H1 (cell line): Measurements from ENCODE around the gene DKK3. TPM values are rescaled to one million over a fixed set of nuclear protein-coding genes. Genes with fewer than 3 reads are reported as not detected.

Experiments used
- ASH2L ChIP-seq: fragments of 200-600, 300-600 bp; sonication (generic); IDR thresholded peaks from one replicate; pipeline ENCODE4 v1.7.1; 2017; ENCODE audit warnings: low read length
- BCL11A ChIP-seq, 2 experiments: IDR thresholded peaks; one replicate each; pipeline ENCODE4 v1.6.1; 2011; ENCODE audit warnings: low read depth in 2 of 2, low read length in 2 of 2, mild to moderate bottlenecking in 2 of 2
- CHD2 ChIP-seq: IDR thresholded peaks from 2 replicates; pipeline ENCODE4 v1.6.1; 2012; ENCODE audit warnings: low read length, improper control_type of control experiment
- CTBP2 ChIP-seq: IDR thresholded peaks from 2 replicates; pipeline ENCODE4 v1.7.0; 2011; ENCODE audit warnings: borderline replicate concordance, mild to moderate bottlenecking, moderate library complexity, mixed read lengths, low read length; ENCODE audit not compliant: insufficient read depth, insufficient read length
- CTCF ChIP-seq, 3 experiments: IDR thresholded peaks; 1 replicate in 2 of 3; 2 replicates in 1 of 3; pipeline versions ENCODE4 v1.5.1 to v1.6.1; 2011; ENCODE audit warnings: low read length in 3 of 3, mild to moderate bottlenecking in 3 of 3, inconsistent platforms in 2 of 3, low read depth in 1 of 3, moderate library complexity in 1 of 3; ENCODE audit not compliant: insufficient read depth in 1 of 3; ENCODE audit errors: control extremely low read depth in 1 of 3
- GTF2F1 ChIP-seq: IDR thresholded peaks from 2 replicates; pipeline ENCODE4 v1.6.1; 2012; ENCODE audit warnings: low read depth, low read length, improper control_type of control experiment, borderline replicate concordance
- JUN ChIP-seq: IDR thresholded peaks from 2 replicates; pipeline ENCODE4 v1.6.1; 2011; ENCODE audit warnings: low read depth, mild to moderate bottlenecking, improper control_type of control experiment, low read length
- KDM5A ChIP-seq: fragments of 200-600 bp; IDR thresholded peaks from 2 replicates; pipeline ENCODE4 v1.7.1; 2012; ENCODE audit warnings: mild to moderate bottlenecking, low read length, inconsistent platforms, mixed read lengths
- RXRA ChIP-seq: IDR thresholded peaks from 2 replicates; pipeline ENCODE4 v1.6.1; 2011; ENCODE audit warnings: low read depth, mild to moderate bottlenecking, low read length, moderate library complexity; ENCODE audit not compliant: insufficient read depth
- SIN3A ChIP-seq, 2 experiments: IDR thresholded peaks in 1 of 2; conservative IDR thresholded peaks in 1 of 2; 2 replicates each; pipeline ENCODE4 v1.6.1; 2011 to 2012; ENCODE audit warnings: low read length in 2 of 2, improper control_type of control experiment in 1 of 2, low read depth in 1 of 2, mild to moderate bottlenecking in 1 of 2
- SIX5 ChIP-seq: IDR thresholded peaks from 2 replicates; pipeline ENCODE4 v1.6.1; 2011; ENCODE audit warnings: mild to moderate bottlenecking, low read depth, low read length
- SP2 ChIP-seq: IDR thresholded peaks from 2 replicates; pipeline ENCODE4 v1.6.1; 2012; ENCODE audit warnings: mild to moderate bottlenecking, low read length, inconsistent platforms
- SRF ChIP-seq: IDR thresholded peaks from 2 replicates; pipeline ENCODE4 v1.6.1; 2011; ENCODE audit warnings: mild to moderate bottlenecking, low read depth, low read length, moderate library complexity
- TEAD4 ChIP-seq: IDR thresholded peaks from 2 replicates; pipeline ENCODE4 v1.6.1; 2012; ENCODE audit warnings: low read depth, low read length, inconsistent platforms, mixed read lengths
- YY1 ChIP-seq: IDR thresholded peaks from 2 replicates; pipeline ENCODE4 v1.6.1; 2011; ENCODE audit warnings: low read depth, mild to moderate bottlenecking, low read length
- ZNF274 ChIP-seq: IDR thresholded peaks from 2 replicates; pipeline ENCODE4 v1.7.0; 2012; ENCODE audit warnings: low read length, borderline replicate concordance; ENCODE audit errors: extremely low read depth
- polyA plus RNA-seq, 7 experiments: library from polyadenylated mRNA; depleted of rRNA in 3 of 7; stranded (reverse) in 5 of 7; unstranded in 2 of 7; fragments of >200 nt in 5 of 7; fragments of 200-250 nt in 2 of 7; gene quantifications; 1 replicate in 5 of 7; 2 replicates in 1 of 7; 4 replicates in 1 of 7; pipeline versions ENCODE4 v1.2.1 to v1.2.3, GENCODE V29; 2011 to 2013; ENCODE audit warnings: missing spikeins in 2 of 7, mixed read lengths in 2 of 7
- total RNA-seq: library from RNA; stranded (reverse); fragmentation: NEBNext Ultra II Directional; extraction: Animal tissue kit (Norgen Biotek cat#: 25700); gene quantifications from 2 replicates; pipeline ENCODE4 v1.2.1, GENCODE V29; 2021
- TF ChIP-seq, protein P1 (sequence below): IDR thresholded peaks from 2 replicates; pipeline ENCODE4 v1.6.1; 2012; ENCODE audit warnings: low read length, inconsistent platforms
- TF ChIP-seq, protein P2 (sequence below): IDR thresholded peaks from 2 replicates; pipeline ENCODE4 v1.6.1; 2012; ENCODE audit warnings: inconsistent platforms
- TF ChIP-seq, protein P3 (sequence below): IDR thresholded peaks from 2 replicates; pipeline ENCODE4 v1.6.1; 2011; ENCODE audit warnings: low read depth, mild to moderate bottlenecking, low read length; ENCODE audit not compliant: insufficient read depth

Gene DKK3
- total and polyA plus RNA-seq, 2 of the 8 experiments (the other 6 are each of a cell fraction or from before 2014, with no cell fraction given), result 30.0 to 40.1 TPM

GRCh38 chr11:11966826-11967668 lies 41.4 kb downstream of the DKK3 start (continued):
- TF ChIP-seq, protein P1, sequence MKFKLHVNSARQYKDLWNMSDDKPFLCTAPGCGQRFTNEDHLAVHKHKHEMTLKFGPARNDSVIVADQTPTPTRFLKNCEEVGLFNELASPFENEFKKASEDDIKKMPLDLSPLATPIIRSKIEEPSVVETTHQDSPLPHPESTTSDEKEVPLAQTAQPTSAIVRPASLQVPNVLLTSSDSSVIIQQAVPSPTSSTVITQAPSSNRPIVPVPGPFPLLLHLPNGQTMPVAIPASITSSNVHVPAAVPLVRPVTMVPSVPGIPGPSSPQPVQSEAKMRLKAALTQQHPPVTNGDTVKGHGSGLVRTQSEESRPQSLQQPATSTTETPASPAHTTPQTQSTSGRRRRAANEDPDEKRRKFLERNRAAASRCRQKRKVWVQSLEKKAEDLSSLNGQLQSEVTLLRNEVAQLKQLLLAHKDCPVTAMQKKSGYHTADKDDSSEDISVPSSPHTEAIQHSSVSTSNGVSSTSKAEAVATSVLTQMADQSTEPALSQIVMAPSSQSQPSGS, result no peak
- TF ChIP-seq JUN (no peak), RXRA (no peak), CTBP2 (no peak), BCL11A (IDR thresholded peaks at IDR 0.05; ENCODE audit: low read depth in 2 of 2, low read length in 2 of 2) (no peak), ZNF274 (no peak), TEAD4 (no peak), CHD2 (no peak), SP2 (no peak), GTF2F1 (no peak), SIX5 (no peak), ASH2L (peak; percentile 23), KDM5A (no peak), CTCF (IDR thresholded peaks at IDR 0.05; ENCODE audit: control extremely low read depth in 1 of 3, insufficient read depth in 1 of 3, low read depth in 1 of 3, low read length in 3 of 3) (peak; percentile 73 to 96 (median 92)), SRF (no peak), SIN3A (conservative IDR thresholded peaks at IDR 0.05 in 1 of 2, IDR thresholded peaks at IDR 0.05 in 1 of 2; ENCODE audit: low read depth in 1 of 2, low read length in 2 of 2) (no peak), YY1 (0 out of 2 replicates have a peak, but pooled peaks have one; percentile 10)
- TF ChIP-seq, protein P2, sequence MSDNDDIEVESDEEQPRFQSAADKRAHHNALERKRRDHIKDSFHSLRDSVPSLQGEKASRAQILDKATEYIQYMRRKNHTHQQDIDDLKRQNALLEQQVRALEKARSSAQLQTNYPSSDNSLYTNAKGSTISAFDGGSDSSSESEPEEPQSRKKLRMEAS, result no peak
- TF ChIP-seq, protein P3, sequence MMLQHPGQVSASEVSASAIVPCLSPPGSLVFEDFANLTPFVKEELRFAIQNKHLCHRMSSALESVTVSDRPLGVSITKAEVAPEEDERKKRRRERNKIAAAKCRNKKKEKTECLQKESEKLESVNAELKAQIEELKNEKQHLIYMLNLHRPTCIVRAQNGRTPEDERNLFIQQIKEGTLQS, result no peak
